Hematopoietic multipotent progenitor cell treated with erythropoietin and hydrocortisone succinate and interleukin-3 and kit ligand, for 6 days (in vitro differentiated cells): ENCODE results near the gene FASTK.
A peak's percentile ranks its signal among the peaks of the same experiment; 100 is the strongest.

Experiments used
- DNase-seq: peaks from one replicate; pipeline ENCODE4 v3.0.0-alpha.2; 2015

Gene FASTK

GRCh38 chr7:151080067-151080521 lies 515 bp downstream of the FASTK start:
- DNase-seq = peak; percentile 62

GRCh38 chr7:151079199-151079910 lies 1.3 kb downstream of the FASTK start:
- DNase-seq = no peak

GRCh38 chr7:151078233-151079040 lies 2.2 kb downstream of the FASTK start:
- no peak for DNase-seq

GRCh38 chr7:151077705-151078232 lies 2.8 kb downstream of the FASTK start:
- DNase-seq = no peak

GRCh38 chr7:151076863-151077704 lies 3.5 kb downstream of the FASTK start:
- peak; percentile 37 for DNase-seq

GRCh38 chr7:151075978-151076426 lies 4.6 kb downstream of the FASTK start:
- no peak for DNase-seq

- no peak for DNase-seq
These were observed 5.0 kb downstream of the FASTK start for GRCh38 chr7:151075662-151075971.

GRCh38 chr7:151074817-151075661 lies 5.6 kb downstream of the FASTK start:
- DNase-seq = no peak

GRCh38 chr7:151073990-151074389 lies 6.6 kb downstream of the FASTK start:
- no peak for DNase-seq

- no peak for DNase-seq
These were observed 9.4 kb downstream of the FASTK start for GRCh38 chr7:151071032-151071866.

- no peak for DNase-seq
These were observed 10.0 kb downstream of the FASTK start for GRCh38 chr7:151070574-151070960.

GRCh38 chr7:151069841-151070573 lies 10.6 kb downstream of the FASTK start:
- DNase-seq = no peak

- DNase-seq = no peak
These were observed 12.4 kb downstream of the FASTK start for GRCh38 chr7:151068069-151068773.

- DNase-seq = no peak
These were observed 14.2 kb downstream of the FASTK start for GRCh38 chr7:151066273-151066974.

- DNase-seq = no peak
These were observed 15.1 kb downstream of the FASTK start for GRCh38 chr7:151065516-151065915.

- DNase-seq = no peak
These were observed 15.6 kb downstream of the FASTK start for GRCh38 chr7:151064993-151065392.

GRCh38 chr7:151064454-151064853 lies 16.2 kb downstream of the FASTK start:
- no peak for DNase-seq

- DNase-seq = no peak
These were observed 17.4 kb downstream of the FASTK start for GRCh38 chr7:151063212-151063561.
